Muscle of leg (tissue), 11 donors: ENCODE measurements around the gene OPTN. TPM values are rescaled to one million over a fixed set of nuclear protein-coding genes. Genes with fewer than 3 reads are reported as not detected.
"Not testable (repeated sequence)": the region's sequence is repeated elsewhere in the genome, so short reads cannot be mapped to it uniquely, and the experiment has no call there.

Experiments
- DNase-seq: peaks from one replicate; pipeline ENCODE4 v3.0.0; 2013
- H3K27ac ChIP-seq: one replicate; pipeline ENCODE4 v1.5.1; 2013; ENCODE audit warnings: mild to moderate bottlenecking, low read length, control low read depth
- H3K27me3 ChIP-seq: one replicate; pipeline ENCODE4 v1.6.1; 2013; ENCODE audit warnings: low read length; ENCODE audit not compliant: control insufficient read depth, insufficient read depth
- H3K36me3 ChIP-seq: one replicate; pipeline ENCODE4 v1.6.1; 2013; ENCODE audit warnings: low read length; ENCODE audit not compliant: control insufficient read depth, insufficient read depth
- H3K4me1 ChIP-seq: one replicate; pipeline ENCODE4 v1.6.1; 2013; ENCODE audit warnings: low read length; ENCODE audit not compliant: control insufficient read depth, insufficient read depth
- H3K4me3 ChIP-seq: one replicate; pipeline ENCODE4 v1.5.1; 2013; ENCODE audit warnings: low read length, control low read depth
- H3K9me3 ChIP-seq: replicated peaks from 2 replicates; pipeline ENCODE4 v1.6.1; 2013; ENCODE audit warnings: low read depth, low read length; ENCODE audit not compliant: control insufficient read depth
- WGBS: methylation state at CpG from one replicate; pipeline ENCODE4 v1.1.5; 2013; ENCODE audit warnings: missing lambda C conversion rate; ENCODE audit not compliant: insufficient coverage; 5-methylcytosine and 5-hydroxymethylcytosine counted together
- polyA plus RNA-seq, 8 donors: library from polyadenylated mRNA; unstranded; fragments of 120-200 nt; gene quantifications; one replicate each; pipeline versions ENCODE4 v1.2.1 to v1.2.3, GENCODE V29; 2013; ENCODE audit warnings: inconsistent platforms in 1 of 8, low replicate concordance in 1 of 8; ENCODE audit not compliant: insufficient read length in 8 of 8, insufficient read depth in 1 of 8
- total RNA-seq: library from RNA; stranded (reverse); fragments of 120-200 nt; gene quantifications from one replicate; pipeline ENCODE4 v1.2.4, GENCODE V29; 2013

The OPTN gene
- total and polyA plus RNA-seq, 9 donors = 19.7 to 34.6 (median 28.2) TPM

DNA sequence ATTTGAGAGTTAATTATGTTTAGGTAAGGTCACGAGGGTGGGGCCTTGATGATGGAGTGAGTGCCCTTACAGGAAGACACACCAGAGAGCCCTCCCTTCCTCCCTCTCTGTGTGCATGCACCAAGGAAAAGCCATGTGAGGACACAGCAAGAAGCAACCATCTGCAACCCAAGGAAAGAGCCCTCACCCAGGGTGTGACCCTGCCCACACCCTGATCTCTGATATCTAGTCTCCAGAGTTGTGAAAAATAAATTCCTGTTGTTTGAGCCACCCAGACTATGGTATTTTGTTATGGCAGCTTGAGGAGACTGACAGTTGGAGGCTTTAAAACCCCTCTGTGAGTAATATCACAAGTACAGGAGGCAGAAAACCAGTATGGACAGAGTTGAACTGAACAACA, 46.4 kb downstream of the OPTN start:
- Histone ChIP-seq H3K4me3 (no peak overlapping the region), H3K4me1 (no peaks in the 10 kb centered on the region), H3K27ac (no peak overlapping the region), H3K36me3 (no peaks in the 10 kb centered on the region), H3K27me3 (no peaks in the 10 kb centered on the region), H3K9me3 (no peaks in the 10 kb centered on the region)
- no peak for DNase-seq
- WGBS = 60% methylated on average over 1 of the region's 1 CpG

DNA sequence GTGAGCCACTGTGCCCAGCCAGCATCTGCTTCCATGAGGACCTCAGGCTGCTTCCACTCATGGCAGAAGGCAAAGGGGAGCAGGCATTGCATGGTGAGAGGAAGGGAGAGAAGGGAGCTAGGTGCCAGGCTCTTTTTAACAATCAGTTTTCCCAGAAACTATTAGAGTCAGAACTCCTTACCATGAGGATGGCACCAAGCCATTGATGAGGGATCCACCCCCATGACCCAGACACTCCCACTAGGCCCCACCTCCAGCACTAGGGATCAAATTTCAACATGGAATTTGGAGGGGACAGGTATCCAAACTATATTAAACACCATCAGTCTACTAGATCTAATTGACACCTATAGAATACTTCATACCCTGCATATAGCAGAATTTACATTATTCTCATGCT, 47.2 kb downstream of the OPTN start:
- H3K4me3 ChIP-seq = no peak overlapping the region
- DNase-seq = no peak

GRCh38 chr10:13152296-13152695, 52.3 kb downstream of the OPTN start:
- H3K36me3 ChIP-seq = no peaks in the 10 kb centered on the region
- DNase-seq = no peak
- no peaks in the 10 kb centered on the region for H3K9me3 ChIP-seq
- 100% methylated on average over 1 of the region's 3 CpGs for WGBS
- no peaks in the 10 kb centered on the region for H3K27me3 ChIP-seq
- no peak overlapping the region for H3K27ac ChIP-seq
- H3K4me1 ChIP-seq = no peaks in the 10 kb centered on the region
- no peak overlapping the region for H3K4me3 ChIP-seq

More for the DNA sequence above, 47.2 kb downstream of the OPTN start:
- Histone ChIP-seq H3K27me3 (no peaks in the 10 kb centered on the region), H3K9me3 (no peaks in the 10 kb centered on the region), H3K36me3 (no peaks in the 10 kb centered on the region), H3K27ac (no peak overlapping the region), H3K4me1 (no peaks in the 10 kb centered on the region)

- not testable (repeated sequence) for H3K9me3 ChIP-seq, H3K27me3 ChIP-seq, H3K27ac ChIP-seq, H3K4me3 ChIP-seq, H3K36me3 ChIP-seq, DNase-seq, H3K4me1 ChIP-seq
- no CpG with 5 or more reads among the region's 4 CpGs for WGBS
These were observed 55.9 kb downstream of the OPTN start for GRCh38 chr10:13155860-13156259.

GRCh38 chr10:13158401-13158800, 58.4 kb downstream of the OPTN start:
- Histone ChIP-seq H3K9me3 (no peaks in the 10 kb centered on the region), H3K4me1 (peaks cover 5% of the 10 kb centered on the region), H3K27ac (no peak overlapping the region), H3K4me3 (peak overlapping the region; percentile 17), H3K27me3 (no peaks in the 10 kb centered on the region), H3K36me3 (no peaks in the 10 kb centered on the region)
- WGBS = 68% methylated on average over 21 of the region's 32 CpGs
- DNase-seq = peak; percentile 16

- H3K9me3 ChIP-seq = no peaks in the 10 kb centered on the region
- peak; percentile 100 for DNase-seq
- H3K36me3 ChIP-seq = no peaks in the 10 kb centered on the region
- H3K27me3 ChIP-seq = no peaks in the 10 kb centered on the region
- under 1% methylated on average over 51 of the region's 56 CpGs for WGBS
- H3K27ac ChIP-seq = no peak within 1 kb of the TSS
- peak within 1 kb of the TSS; percentile 54 for H3K4me3 ChIP-seq
- H3K4me1 ChIP-seq = peaks cover 5% of the 10 kb centered on the region
These were observed 61.2 kb downstream of the OPTN start, which contains the start of gene MCM10 for GRCh38 chr10:13160934-13161856. Gene MCM10, plus strand, starts transcription at chr10:13161558. Its CDS starts 2,645 bp downstream, at chr10:13164203.

GRCh38 chr10:13161857-13162271, 61.9 kb downstream of the OPTN start:
- no peak overlapping the region for H3K27ac ChIP-seq
- no peaks in the 10 kb centered on the region for H3K9me3 ChIP-seq
- peak; percentile 36 for DNase-seq
- H3K4me1 ChIP-seq = peaks cover 5% of the 10 kb centered on the region
- under 1% methylated on average over 18 of the region's 18 CpGs for WGBS
- no peaks in the 10 kb centered on the region for H3K36me3 ChIP-seq
- H3K27me3 ChIP-seq = no peaks in the 10 kb centered on the region
- peak overlapping the region; percentile 54 for H3K4me3 ChIP-seq

DNA sequence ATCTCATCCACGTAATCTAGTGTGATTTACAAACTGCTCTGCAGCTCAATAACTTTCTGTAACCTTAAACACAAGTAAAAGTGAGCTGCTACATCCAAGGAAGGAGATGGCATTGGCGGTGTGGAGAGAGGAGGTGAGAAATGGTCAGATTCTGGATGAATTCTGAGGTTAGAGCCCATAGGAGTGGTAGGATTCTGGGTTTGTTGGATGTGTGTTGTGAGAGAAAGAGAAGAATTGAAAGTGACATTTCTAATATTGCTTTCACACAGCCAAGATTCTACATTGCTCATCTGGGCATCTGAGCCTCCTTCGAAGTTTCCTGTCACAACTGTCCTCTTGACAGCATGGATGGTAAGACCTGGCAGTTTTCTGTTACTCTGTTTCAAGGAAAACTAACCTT, 63.9 kb downstream of the OPTN start:
- Histone ChIP-seq H3K4me3 (no peak overlapping the region), H3K4me1 (peaks cover 5% of the 10 kb centered on the region), H3K27ac (no peak overlapping the region), H3K9me3 (no peaks in the 10 kb centered on the region), H3K27me3 (no peaks in the 10 kb centered on the region), H3K36me3 (no peaks in the 10 kb centered on the region)
- WGBS = no CpG with 5 or more reads among the region's 3 CpGs
- no peak for DNase-seq

DNA sequence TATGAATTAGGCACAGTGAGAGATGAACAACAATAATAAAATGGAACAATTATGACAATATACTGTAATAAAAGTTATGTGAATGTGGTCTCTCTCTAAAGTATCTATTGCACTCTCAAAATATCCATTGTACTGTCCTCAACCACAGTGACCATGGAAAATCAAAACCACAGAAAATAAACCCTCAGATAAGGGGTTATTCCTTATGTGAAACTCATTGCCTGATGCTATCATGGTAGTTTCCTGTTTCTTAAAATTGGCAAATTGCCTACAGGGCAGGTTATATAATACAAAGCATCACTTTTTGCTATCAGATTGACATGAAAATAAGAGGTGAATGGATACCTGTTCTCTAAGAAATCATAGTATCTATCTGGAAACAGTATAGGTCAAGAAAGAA, 65.2 kb downstream of the OPTN start:
- Histone ChIP-seq H3K4me1 (peaks cover 5% of the 10 kb centered on the region), H3K9me3 (no peaks in the 10 kb centered on the region), H3K27me3 (no peaks in the 10 kb centered on the region), H3K4me3 (no peak overlapping the region), H3K27ac (no peak overlapping the region), H3K36me3 (no peaks in the 10 kb centered on the region)
- DNase-seq = no peak

GRCh38 chr10:13167568-13167967, 67.6 kb downstream of the OPTN start:
- Histone ChIP-seq H3K4me1 (no peaks in the 10 kb centered on the region), H3K36me3 (peaks cover 5% of the 10 kb centered on the region), H3K27ac (no peak overlapping the region), H3K27me3 (no peaks in the 10 kb centered on the region), H3K9me3 (no peaks in the 10 kb centered on the region), H3K4me3 (no peak overlapping the region)
- 94% methylated on average over 7 of the region's 7 CpGs for WGBS
- no peak for DNase-seq
